ENCODE results near the gene PGGT1B. TPM values are rescaled to one million over a fixed set of nuclear protein-coding genes. Genes with fewer than 3 reads are reported as not detected.

The PGGT1B gene
- total RNA-seq, 1 donor from 2014 or later: 47.5 TPM

GRCh38 chr5:115289104-115289503, 26.4 kb upstream of the PGGT1B start:
- ATAC-seq (no peak), DNase-seq (no peak)
- Histone ChIP-seq H3K36me3 (no peaks in the 10 kb centered on the region), H3K4me1 (no peaks in the 10 kb centered on the region), H3K9me3 (no peaks in the 10 kb centered on the region), H3K27me3 (ENCODE audit: low read depth) (no peaks in the 10 kb centered on the region), H3K27ac (no peak overlapping the region), H3K4me3 (no peak overlapping the region)
- intact Hi-C loops (cut with DNase I): no loop called here
- TF ChIP-seq CTCF (IDR thresholded peaks at IDR 0.05): no peak

DNA sequence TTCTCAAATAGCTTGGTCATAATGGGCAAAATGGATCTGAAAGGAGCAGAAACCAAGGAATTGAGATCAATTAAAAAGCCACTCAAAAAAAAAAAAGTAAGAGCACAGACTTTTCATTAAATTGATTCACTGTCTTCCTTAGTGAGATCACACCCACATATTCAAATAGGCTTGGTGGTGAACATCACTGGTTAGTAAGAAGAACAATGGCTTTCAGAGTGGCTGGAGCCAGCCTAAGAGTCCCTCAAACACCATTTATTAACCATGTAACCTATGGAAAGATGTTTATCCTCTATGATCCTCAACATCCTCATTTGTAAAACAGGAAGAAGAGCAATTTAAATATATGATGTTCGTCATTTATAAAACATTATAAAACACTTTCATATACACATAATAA, 21.3 kb upstream of the PGGT1B start:
- Histone ChIP-seq H3K4me3 (no peak overlapping the region), H3K4me1 (no peaks in the 10 kb centered on the region), H3K9me3 (no peaks in the 10 kb centered on the region), H3K36me3 (no peaks in the 10 kb centered on the region), H3K27me3 (ENCODE audit: low read depth) (no peaks in the 10 kb centered on the region), H3K27ac (no peak overlapping the region)
- no peak for DNase-seq
- no peak for TF ChIP-seq CTCF (IDR thresholded peaks at IDR 0.05)
- ATAC-seq: no peak
- intact Hi-C loops (cut with DNase I): no loop called here

- TF ChIP-seq CTCF (IDR thresholded peaks at IDR 0.05): no peak
- no peaks in the 10 kb centered on the region for H3K36me3 ChIP-seq
- ATAC-seq: no peak
- DNase-seq: no peak
- no peak overlapping the region for H3K4me3 ChIP-seq
- no peaks in the 10 kb centered on the region for H3K4me1 ChIP-seq
- no peaks in the 10 kb centered on the region for H3K27me3 ChIP-seq (ENCODE audit: low read depth)
- no peaks in the 10 kb centered on the region for H3K9me3 ChIP-seq
- intact Hi-C loops (cut with DNase I): no loop called here
- no peak overlapping the region for H3K27ac ChIP-seq
Observed at GRCh38 chr5:115282131-115282530, 19.5 kb upstream of the PGGT1B start.

GRCh38 chr5:115274584-115274983, 11.9 kb upstream of the PGGT1B start:
- no peak for DNase-seq
- H3K4me3 ChIP-seq: no peak overlapping the region
- H3K36me3 ChIP-seq: peaks cover 14% of the 10 kb centered on the region
- intact Hi-C loops (cut with DNase I): no loop called here
- no peak for TF ChIP-seq CTCF (IDR thresholded peaks at IDR 0.05)
- no peak for ATAC-seq
- H3K4me1 ChIP-seq: no peaks in the 10 kb centered on the region
- no peaks in the 10 kb centered on the region for H3K27me3 ChIP-seq (ENCODE audit: low read depth)
- H3K9me3 ChIP-seq: no peaks in the 10 kb centered on the region
- H3K27ac ChIP-seq: no peak overlapping the region

DNA sequence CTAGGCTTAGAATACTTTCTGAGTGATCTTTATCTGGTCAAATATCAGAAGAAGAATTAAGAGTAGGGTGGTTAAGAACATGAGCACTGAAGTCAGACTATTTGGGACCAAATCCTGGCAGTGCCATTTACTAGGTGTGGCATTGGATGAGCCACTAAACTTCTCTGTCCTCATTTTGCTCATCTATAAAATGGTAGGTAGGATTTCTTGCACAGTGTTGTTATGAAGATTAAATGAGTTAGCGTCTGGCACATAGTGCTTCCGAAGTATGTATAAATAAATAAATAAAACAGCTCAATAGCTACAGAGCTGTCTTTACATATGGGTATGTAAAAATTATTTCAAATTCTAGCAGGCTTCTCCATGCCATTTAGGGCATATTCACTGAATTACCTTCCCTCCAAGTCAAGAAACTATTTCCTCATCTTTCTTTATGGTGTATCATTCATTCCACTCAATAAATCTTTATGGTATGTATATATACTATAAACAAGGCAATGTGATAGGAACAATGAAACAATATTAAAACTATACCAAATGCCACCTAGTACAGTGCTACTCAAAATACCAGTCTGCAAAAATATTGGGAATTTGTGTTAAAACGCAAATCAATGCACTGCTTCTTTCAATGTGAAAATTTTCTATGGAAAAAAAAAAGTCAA, 9.8 kb upstream of the PGGT1B start:
- intact Hi-C loops (cut with DNase I): no loop called here
- H3K4me1 ChIP-seq: no peaks in the 10 kb centered on the region
- ATAC-seq (no peak), DNase-seq (no peak)
- no peak overlapping the region for H3K27ac ChIP-seq
- TF ChIP-seq CTCF (IDR thresholded peaks at IDR 0.05): no peak
- no peak overlapping the region for H3K4me3 ChIP-seq
- H3K9me3 ChIP-seq: no peaks in the 10 kb centered on the region
- H3K27me3 ChIP-seq (ENCODE audit: low read depth): no peaks in the 10 kb centered on the region
- peaks cover 14% of the 10 kb centered on the region for H3K36me3 ChIP-seq

Measured in lower lobe of right lung (tissue), 2 donors.